ENCODE measurements around the gene PGM2L1.

Gene PGM2L1

GRCh38 chr11:74355626-74356025, 42.6 kb downstream of the PGM2L1 start:
- Histone ChIP-seq H3K36me3 (ENCODE audit: control insufficient read depth in 2 of 2, insufficient read depth in 1 of 2, low read length in 2 of 2) (peaks cover 0 to 3% of the 10 kb centered on the region in 2 experiments; a peak in 1 of 3 replicates), H3K9me3 (ENCODE audit: control insufficient read depth, insufficient read depth, low read depth, low read length) (no peaks in the 10 kb centered on the region), H3K4me3 (ENCODE audit: low read depth, low read length) (no peak overlapping the region), H3K27ac (ENCODE audit: extremely low read depth, low read depth, low read length) (no peak overlapping the region), H3K4me1 (ENCODE audit: control insufficient read depth, insufficient read depth, low read length) (no peaks in the 10 kb centered on the region)
- CTCF ChIA-PET: interaction anchor here (0.6 to 0.7 kb wide), 3 partner anchors 33 to 216 kb away, joined by 3 to 4 read pairs (median 4); no protein-coding TSS in a partner anchor
- TF ChIP-seq ZNF426 (tag by site-specific recombination; IDR thresholded peaks at IDR 0.05): no peak
- TF ChIP-seq ZNF18 (tag by site-specific recombination; IDR thresholded peaks at IDR 0.05): no peak
- TF ChIP-seq ZNF169 (tag by site-specific recombination; IDR thresholded peaks at IDR 0.05): no peak
- TF ChIP-seq GLIS1 (tag by site-specific recombination; IDR thresholded peaks at IDR 0.05): no peak
- no peak for TF ChIP-seq ZNF514 (tag by site-specific recombination; IDR thresholded peaks at IDR 0.05)
- no peak for TF ChIP-seq ZNF266 (tag by site-specific recombination; IDR thresholded peaks at IDR 0.05; ENCODE audit: low read depth)
- TF ChIP-seq ZNF692 (tag by site-specific recombination; IDR thresholded peaks at IDR 0.05): no peak
- TF ChIP-seq YY2 (tag by site-specific recombination; IDR thresholded peaks at IDR 0.05): no peak
- TF ChIP-seq ZNF561 (tag by site-specific recombination; IDR thresholded peaks at IDR 0.05; ENCODE audit: borderline replicate concordance): no peak
- no peak for TF ChIP-seq ZNF362 (tag by site-specific recombination; IDR thresholded peaks at IDR 0.05)
- no peak for TF ChIP-seq REPIN1 (tag by site-specific recombination; IDR thresholded peaks at IDR 0.05; ENCODE audit: low read depth)
- TF ChIP-seq MZF1 (tag by site-specific recombination; IDR thresholded peaks at IDR 0.05; ENCODE audit: borderline replicate concordance): no peak
- TF ChIP-seq ZSCAN4 (tag by site-specific recombination; IDR thresholded peaks at IDR 0.05): no peak
- no peak for TF ChIP-seq ZNF785 (tag by site-specific recombination; IDR thresholded peaks at IDR 0.05)
- no peak for TF ChIP-seq ZNF311 (tag by site-specific recombination; IDR thresholded peaks at IDR 0.05; ENCODE audit: borderline replicate concordance)
- no peak for TF ChIP-seq ZNF19 (tag by site-specific recombination; IDR thresholded peaks at IDR 0.05; ENCODE audit: low read depth)
- TF ChIP-seq RBAK (tag by site-specific recombination; IDR thresholded peaks at IDR 0.05): no peak
- no peak for TF ChIP-seq KLF10 (tag by site-specific recombination; IDR thresholded peaks at IDR 0.05)
- POLR2A ChIA-PET: interaction anchor here (0.6 kb wide), 1 partner anchor 100 kb away, joined by 3 read pairs; no protein-coding TSS in a partner anchor

- no peaks in the 10 kb centered on the region for H3K9me3 ChIP-seq (ENCODE audit: control insufficient read depth, insufficient read depth, low read depth, low read length)
- no peak overlapping the region for H3K4me3 ChIP-seq (ENCODE audit: low read depth, low read length)
- no peaks in the 10 kb centered on the region for H3K4me1 ChIP-seq (ENCODE audit: control insufficient read depth, insufficient read depth, low read length)
- ChIA-PET CTCF (interaction anchor here (1.2 kb wide), 1 partner anchor 99 kb away, joined by 4 read pairs; no protein-coding TSS in a partner anchor), POLR2A (no interaction called here)
- H3K27ac ChIP-seq (ENCODE audit: extremely low read depth, low read depth, low read length): no peak overlapping the region
- no peaks in the 10 kb centered on the region for H3K36me3 ChIP-seq (ENCODE audit: control insufficient read depth in 2 of 2, insufficient read depth in 1 of 2, low read length in 2 of 2)
- no peak for TF ChIP-seq ZFP69B (tag by site-specific recombination; IDR thresholded peaks at IDR 0.05)
- TF ChIP-seq ZNF18 (tag by site-specific recombination; IDR thresholded peaks at IDR 0.05): no peak
- no peak for TF ChIP-seq PRDM4 (tag by site-specific recombination; IDR thresholded peaks at IDR 0.05)
- no peak for TF ChIP-seq ZNF621 (tag by site-specific recombination; IDR thresholded peaks at IDR 0.05)
- no peak for TF ChIP-seq ZNF580 (tag by site-specific recombination; IDR thresholded peaks at IDR 0.05)
- TF ChIP-seq GLI4 (tag by site-specific recombination; IDR thresholded peaks at IDR 0.05): no peak
- no peak for TF ChIP-seq ZNF157 (tag by site-specific recombination; IDR thresholded peaks at IDR 0.05)
- no peak for TF ChIP-seq ZNF169 (tag by site-specific recombination; IDR thresholded peaks at IDR 0.05)
- no peak for TF ChIP-seq ZNF660 (tag by site-specific recombination; IDR thresholded peaks at IDR 0.05)
- no peak for TF ChIP-seq ZNF19 (tag by site-specific recombination; IDR thresholded peaks at IDR 0.05; ENCODE audit: low read depth)
- TF ChIP-seq ZNF214 (tag by site-specific recombination; IDR thresholded peaks at IDR 0.05; ENCODE audit: borderline replicate concordance): no peak
These were observed 44.2 kb downstream of the PGM2L1 start for GRCh38 chr11:74354036-74354435.

All from HEK293 (cell line).